IPS-NIHi7 (cell line): Measurements from ENCODE around the gene FKBP8.
"Not testable (repeated sequence)": the region's sequence is repeated elsewhere in the genome, so short reads cannot be mapped to it uniquely, and the experiment has no call there.

Source experiments
- DNase-seq: peaks from one replicate; pipeline ENCODE4 v3.0.0; 2012; ENCODE audit warnings: mixed read lengths; ENCODE audit errors: extremely low spot score

The FKBP8 gene

GRCh38 chr19:18558604-18559003 is 15.2 kb upstream of the FKBP8 start:
- no peak for DNase-seq

GRCh38 chr19:18558202-18558555 is 14.8 kb upstream of the FKBP8 start:
- DNase-seq = no peak

- DNase-seq = peak; percentile 92
Observed at GRCh38 chr19:18557411-18558201, 14.2 kb upstream of the FKBP8 start, which contains the start of gene KXD1. Gene KXD1, plus strand, starts transcription at chr19:18557870. Its CDS starts 4,187 bp downstream, at chr19:18562057.

GRCh38 chr19:18551631-18552030 is 8.3 kb upstream of the FKBP8 start:
- DNase-seq = no peak

- peak; percentile 74 for DNase-seq
Observed at GRCh38 chr19:18543814-18544475, 572 bp upstream of the FKBP8 start.

- peak; percentile 54 for DNase-seq
Observed at GRCh38 chr19:18541992-18542940, 1.1 kb downstream of the FKBP8 start.

GRCh38 chr19:18541258-18541991 is 1.9 kb downstream of the FKBP8 start:
- DNase-seq = no peak

- DNase-seq = not testable (repeated sequence)
Observed at GRCh38 chr19:18540200-18540599, 3.2 kb downstream of the FKBP8 start.

GRCh38 chr19:18539372-18539771 is 4.0 kb downstream of the FKBP8 start:
- DNase-seq = no peak

- DNase-seq = no peak
Observed at GRCh38 chr19:18538115-18538514, 5.3 kb downstream of the FKBP8 start.

GRCh38 chr19:18537431-18537830 is 5.9 kb downstream of the FKBP8 start:
- DNase-seq = no peak

GRCh38 chr19:18536475-18536874 is 6.9 kb downstream of the FKBP8 start:
- DNase-seq = no peak

- no peak for DNase-seq
Observed at GRCh38 chr19:18533058-18533457, 10.3 kb downstream of the FKBP8 start.

GRCh38 chr19:18532168-18532890 is 11.0 kb downstream of the FKBP8 start:
- no peak for DNase-seq

GRCh38 chr19:18531485-18531884 is 11.9 kb downstream of the FKBP8 start:
- no peak for DNase-seq

- no peak for DNase-seq
Observed at GRCh38 chr19:18529782-18530181, 13.6 kb downstream of the FKBP8 start.

- no peak for DNase-seq
Observed at GRCh38 chr19:18526316-18526715, 17.1 kb downstream of the FKBP8 start.

- DNase-seq = no peak
Observed at GRCh38 chr19:18523841-18524240, 19.5 kb downstream of the FKBP8 start.

- DNase-seq = not testable (repeated sequence)
Observed at GRCh38 chr19:18522862-18523440, 20.4 kb downstream of the FKBP8 start.

GRCh38 chr19:18522124-18522861 is 21.1 kb downstream of the FKBP8 start:
- peak; percentile 98 for DNase-seq
